Bronchial epithelial cell (primary cell): ENCODE data around the gene RARRES1. TPM values are rescaled to one million over a fixed set of nuclear protein-coding genes. Genes with fewer than 3 reads are reported as not detected.

Experiments used
- DNase-seq: peaks from one replicate; pipeline ENCODE4 v3.0.0-alpha.2; 2010; ENCODE audit warnings: low read depth
- FAIRE-seq: peaks from 2 replicates; lab custom pipeline; 2011; peaks lifted over from hg19 to GRCh38; lab: Jason Lieb, UNC
- H3K27me3 ChIP-seq: 2 replicates; pipeline ENCODE4 v1.5.1; 2011; ENCODE audit warnings: low read length; ENCODE audit not compliant: control insufficient read depth, insufficient read depth
- H3K36me3 ChIP-seq: 2 replicates; pipeline ENCODE4 v1.5.1; 2011; ENCODE audit warnings: low read length; ENCODE audit not compliant: control insufficient read depth, insufficient read depth
- H3K4me3 ChIP-seq: 2 replicates; pipeline ENCODE4 v1.5.1; 2011; ENCODE audit warnings: mild to moderate bottlenecking, low read depth, low read length, control low read depth
- CTCF ChIP-seq: IDR thresholded peaks from 2 replicates; pipeline ENCODE4 v1.5.1; 2011; ENCODE audit warnings: mild to moderate bottlenecking, moderate library complexity, low read length, control low read depth, inconsistent platforms; ENCODE audit not compliant: insufficient read depth, severe bottlenecking
- total RNA-seq: library from RNA; depleted of rRNA; stranded (reverse); fragments of >200 nt; gene quantifications from 2 replicates; pipeline ENCODE4 v1.2.1, GENCODE V29; 2014

RARRES1 gene
- total RNA-seq, 1 donor from 2014 or later, result 2.4 TPM

GRCh38 chr3:158728851-158729250, 3.4 kb downstream of the RARRES1 start:
- TF ChIP-seq CTCF, result no peak
- DNase-seq (no peak), FAIRE-seq (no peak)
- Histone ChIP-seq H3K36me3 (no peaks in the 10 kb centered on the region), H3K27me3 (no peaks in the 10 kb centered on the region), H3K4me3 (no peak overlapping the region)

GRCh38 chr3:158728061-158728377, 4.2 kb downstream of the RARRES1 start:
- no peak overlapping the region for H3K4me3 ChIP-seq
- H3K36me3 ChIP-seq, result no peaks in the 10 kb centered on the region
- H3K27me3 ChIP-seq, result no peaks in the 10 kb centered on the region
- DNase-seq (no peak), FAIRE-seq (no peak)
- no peak for TF ChIP-seq CTCF

- FAIRE-seq (no peak), DNase-seq (peak; percentile 62)
- Histone ChIP-seq H3K36me3 (no peaks in the 10 kb centered on the region), H3K27me3 (no peaks in the 10 kb centered on the region), H3K4me3 (no peak overlapping the region)
- TF ChIP-seq CTCF, result peak; percentile 63
Observed at GRCh38 chr3:158727206-158728060, 4.8 kb downstream of the RARRES1 start.

- no peaks in the 10 kb centered on the region for H3K36me3 ChIP-seq
- DNase-seq, result peak; percentile 86
- no peak overlapping the region for H3K4me3 ChIP-seq
- no peak for FAIRE-seq
- no peak for TF ChIP-seq CTCF
- no peaks in the 10 kb centered on the region for H3K27me3 ChIP-seq
Observed at GRCh38 chr3:158725348-158726011, 6.8 kb downstream of the RARRES1 start.

GRCh38 chr3:158723991-158724390, 8.3 kb downstream of the RARRES1 start:
- no peak for TF ChIP-seq CTCF

GRCh38 chr3:158722108-158722507, 10.1 kb downstream of the RARRES1 start:
- H3K27me3 ChIP-seq, result no peaks in the 10 kb centered on the region
- TF ChIP-seq CTCF, result no peak
- FAIRE-seq (no peak), DNase-seq (no peak)
- H3K36me3 ChIP-seq, result no peaks in the 10 kb centered on the region
- H3K4me3 ChIP-seq, result no peak overlapping the region

More at GRCh38 chr3:158723991-158724390, 8.3 kb downstream of the RARRES1 start:
- no peak for FAIRE-seq
- H3K27me3 ChIP-seq, result no peaks in the 10 kb centered on the region
- H3K36me3 ChIP-seq, result no peaks in the 10 kb centered on the region
- H3K4me3 ChIP-seq, result no peak overlapping the region
- no peak for DNase-seq
